T-helper 22 cell (primary cell): Measurements from ENCODE around the gene ATXN2.
"Not testable (repeated sequence)": the region's sequence is repeated elsewhere in the genome, so short reads cannot be mapped to it uniquely, and the experiment has no call there.

Experiments used
- DNase-seq: peaks from one replicate; pipeline ENCODE4 v3.0.0-alpha.2; 2020; ENCODE audit warnings: low read depth

The ATXN2 gene

DNA sequence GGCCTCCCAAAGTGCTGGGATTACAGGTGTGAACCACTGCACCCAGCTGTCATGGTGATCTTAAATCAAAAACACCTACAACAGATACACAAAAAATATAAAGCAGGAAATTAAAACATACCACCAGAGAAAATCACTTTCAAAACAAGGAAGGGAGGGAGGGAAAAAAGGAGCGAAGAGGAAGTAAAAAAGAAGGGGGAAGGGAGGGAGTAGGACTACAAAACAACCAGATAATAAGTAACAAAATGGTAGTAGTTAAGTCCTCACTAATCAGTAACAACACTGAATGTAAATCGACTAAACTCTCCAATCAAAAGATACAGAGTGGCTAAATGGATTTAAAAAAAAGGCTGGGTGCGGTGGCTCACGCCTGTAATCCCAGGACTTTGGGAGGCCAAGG, 104.4 kb downstream of the ATXN2 start:
- no peak for DNase-seq

- not testable (repeated sequence) for DNase-seq
Measured at GRCh38 chr12:111492979-111493378, 106.1 kb downstream of the ATXN2 start.

DNA sequence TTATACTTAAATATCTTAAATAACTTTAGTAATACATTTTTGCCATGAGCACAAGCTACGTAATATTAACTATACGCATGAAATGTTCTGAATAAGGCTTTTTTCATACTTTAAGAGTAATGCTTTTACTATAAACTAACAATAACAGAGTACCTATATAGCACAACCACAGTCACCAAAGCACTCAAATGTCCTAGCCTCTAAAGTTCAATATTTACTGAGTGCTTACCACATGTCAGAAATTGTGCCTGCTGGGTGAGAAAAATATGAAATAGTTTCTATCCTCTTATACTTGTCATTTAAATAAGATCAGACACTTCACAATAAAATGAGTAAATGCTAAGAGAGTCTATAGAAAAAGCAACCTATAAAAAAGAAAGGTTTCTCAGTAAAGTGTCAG, 110.3 kb downstream of the ATXN2 start:
- no peak for DNase-seq

GRCh38 chr12:111488271-111488670, 110.8 kb downstream of the ATXN2 start:
- no peak for DNase-seq

DNA sequence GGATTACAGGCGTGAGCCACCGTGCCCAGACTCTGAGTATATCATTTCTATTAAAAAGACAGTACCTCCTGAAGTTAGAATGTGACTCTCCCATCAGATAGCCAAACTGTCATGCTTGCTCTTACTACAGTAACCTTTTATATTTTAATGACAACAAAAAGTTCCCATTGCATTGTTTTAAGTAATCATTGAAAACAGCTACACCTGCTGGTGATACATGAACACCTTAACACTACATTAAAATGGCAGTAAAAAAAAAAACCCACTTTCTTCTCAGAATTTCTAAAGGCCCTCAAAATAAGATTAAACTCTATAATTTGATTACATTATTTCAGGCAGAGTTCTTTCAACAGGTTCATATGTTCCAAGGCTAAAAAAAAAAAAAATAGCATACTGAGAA, 116.7 kb downstream of the ATXN2 start:
- DNase-seq, result no peak

GRCh38 chr12:111471236-111471635, 127.9 kb downstream of the ATXN2 start:
- no peak for DNase-seq

GRCh38 chr12:111469401-111469800, 129.7 kb downstream of the ATXN2 start:
- DNase-seq, result no peak

DNA sequence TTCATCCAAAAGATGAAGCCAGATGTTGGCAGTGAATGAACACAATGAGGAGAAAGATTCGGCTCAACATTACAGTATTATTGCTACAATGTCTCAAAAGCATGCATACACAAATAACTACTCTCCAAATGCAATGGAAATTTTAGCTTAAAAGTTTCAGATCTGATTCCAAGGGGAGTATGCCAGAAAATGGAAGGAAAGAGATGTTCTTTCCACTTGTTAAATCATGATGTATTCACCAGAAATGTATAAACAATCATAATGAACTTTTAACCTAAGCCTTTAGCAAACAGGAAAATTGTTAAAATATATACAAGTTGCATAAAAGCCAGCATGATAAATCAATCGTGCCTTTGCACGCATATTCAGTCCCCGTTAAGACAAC, 131.3 kb downstream of the ATXN2 start:
- no peak for DNase-seq

- no peak for DNase-seq
Measured at GRCh38 chr12:111467092-111467856, 131.8 kb downstream of the ATXN2 start.

- no peak for DNase-seq
Measured at GRCh38 chr12:111462210-111462769, 136.8 kb downstream of the ATXN2 start.

- DNase-seq, result not testable (repeated sequence)
Measured at GRCh38 chr12:111460111-111460510, 139.0 kb downstream of the ATXN2 start.

- DNase-seq, result no peak
Measured at GRCh38 chr12:111458546-111459172, 140.5 kb downstream of the ATXN2 start.

- DNase-seq, result no peak
Measured at GRCh38 chr12:111457577-111457976, 141.5 kb downstream of the ATXN2 start.

- no peak for DNase-seq
Measured at GRCh38 chr12:111457071-111457470, 142.0 kb downstream of the ATXN2 start.

DNA sequence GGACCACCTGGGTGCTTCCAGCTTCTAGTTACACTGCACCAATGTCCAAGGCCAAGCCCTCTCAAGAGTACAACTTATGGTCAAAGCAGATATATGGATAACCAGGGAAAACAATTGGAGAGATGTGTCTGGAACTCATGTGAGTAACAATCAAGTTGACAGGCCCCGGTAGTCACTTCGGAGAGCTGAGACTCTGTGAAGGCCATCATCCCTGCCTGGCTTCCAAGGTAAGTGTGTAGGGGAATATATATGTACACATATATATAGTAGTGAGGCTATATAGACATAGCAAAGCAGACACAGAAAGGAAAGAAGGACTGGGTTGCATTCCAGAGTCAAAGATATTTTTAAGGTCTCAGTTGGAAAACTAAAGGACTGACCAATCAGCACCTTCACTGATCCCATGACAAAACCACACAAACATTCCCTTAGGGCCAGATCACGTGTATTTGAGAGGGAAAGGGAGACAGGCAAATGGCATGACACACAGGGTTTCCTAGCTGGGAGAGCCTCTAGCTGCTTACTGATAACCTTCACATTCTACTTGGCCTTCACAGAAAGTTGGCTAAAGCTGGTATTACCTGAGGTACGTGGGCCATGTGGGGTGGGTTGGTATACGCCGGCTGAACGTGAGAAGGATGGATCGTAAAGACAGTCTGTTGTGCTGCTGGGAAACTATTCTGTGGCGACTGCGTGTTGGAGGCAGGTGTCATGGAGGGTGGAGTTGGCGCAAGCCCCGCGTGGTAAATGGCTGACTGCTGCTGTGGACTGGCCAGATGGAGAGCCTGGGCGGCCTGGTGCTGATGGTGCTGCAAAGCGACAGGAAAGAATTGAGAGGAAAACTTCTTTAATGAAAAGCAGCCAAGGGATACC, 143.4 kb downstream of the ATXN2 start:
- DNase-seq, result no peak

- DNase-seq, result no peak
Measured at GRCh38 chr12:111454716-111455447, 144.2 kb downstream of the ATXN2 start.

GRCh38 chr12:111454311-111454710, 144.8 kb downstream of the ATXN2 start:
- DNase-seq, result no peak

GRCh38 chr12:111453071-111453989, 145.8 kb downstream of the ATXN2 start:
- no peak for DNase-seq

DNA sequence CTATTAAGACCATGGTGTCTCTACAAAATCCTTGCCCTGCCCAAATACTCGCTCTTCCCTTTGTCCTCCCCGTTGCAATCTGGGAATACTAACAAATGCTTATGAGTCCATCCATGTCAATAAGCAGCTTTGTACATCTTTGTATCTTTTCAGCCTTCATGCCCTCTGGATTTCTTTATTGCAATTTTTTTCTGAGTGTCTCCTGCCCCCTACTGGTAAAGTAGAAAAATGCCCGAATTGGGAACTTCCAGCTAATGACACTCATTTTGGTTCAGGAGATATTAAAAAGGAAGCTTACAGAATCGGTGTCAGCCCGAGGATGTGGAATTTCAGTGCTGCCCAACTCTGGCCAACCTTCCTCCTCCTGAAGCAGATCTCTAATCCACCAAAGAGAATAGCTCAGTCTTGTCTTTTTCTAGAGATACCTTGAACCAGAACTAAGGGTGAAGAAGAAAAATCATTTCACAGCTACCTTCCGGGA, 147.4 kb downstream of the ATXN2 start:
- DNase-seq, result no peak

DNA sequence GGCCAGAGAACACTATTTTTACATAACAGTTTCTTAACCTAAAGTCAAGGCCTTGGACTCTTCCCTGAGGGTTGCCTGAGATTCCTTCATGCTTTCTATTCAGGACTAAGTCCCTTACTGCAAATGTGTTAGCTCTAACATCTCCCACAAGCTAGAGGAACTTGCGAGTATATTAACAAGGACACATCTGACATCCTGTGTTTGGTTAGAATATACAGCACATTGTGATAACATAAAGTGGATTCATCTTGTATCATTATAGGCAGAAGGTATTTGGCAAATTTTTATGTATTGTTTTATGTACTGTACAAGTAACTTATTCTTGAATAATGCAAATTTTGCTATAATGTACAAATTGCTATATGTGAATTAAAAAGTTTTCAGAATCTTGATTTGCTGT, 147.9 kb downstream of the ATXN2 start:
- no peak for DNase-seq

DNA sequence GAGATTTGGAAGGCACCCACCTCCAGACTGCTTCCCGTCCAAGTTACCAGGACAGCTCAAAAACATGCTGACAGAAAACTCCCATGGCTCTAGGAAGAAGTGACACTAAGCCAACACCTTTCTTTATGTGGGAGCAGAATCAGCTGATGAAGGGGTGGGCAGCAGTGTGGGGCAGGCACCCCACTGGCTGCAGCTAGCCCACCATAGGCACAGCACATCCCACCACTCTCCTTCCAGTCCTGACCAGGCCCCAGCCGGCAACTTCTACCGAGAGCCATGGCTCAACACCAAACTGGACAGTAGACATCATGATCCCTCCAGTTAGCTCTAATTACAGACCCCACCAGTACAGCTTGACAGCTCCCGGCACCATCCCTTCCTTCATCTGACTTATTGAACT, 148.4 kb downstream of the ATXN2 start:
- DNase-seq, result no peak
